AG20443 (cell line): ENCODE measurements around the gene FGFBP1.

Experiments
- DNase-seq: peaks from one replicate; pipeline ENCODE4 v3.0.0; 2012; ENCODE audit warnings: low spot score, mixed read lengths

Gene FGFBP1

GRCh38 chr4:15912961-15913630 is 25.4 kb downstream of the FGFBP1 start:
- DNase-seq = no peak

GRCh38 chr4:15912236-15912635 is 26.3 kb downstream of the FGFBP1 start:
- DNase-seq = no peak

GRCh38 chr4:15910155-15910940 is 28.2 kb downstream of the FGFBP1 start:
- no peak for DNase-seq

GRCh38 chr4:15907430-15907829 is 31.1 kb downstream of the FGFBP1 start:
- peak; percentile 26 for DNase-seq

DNA sequence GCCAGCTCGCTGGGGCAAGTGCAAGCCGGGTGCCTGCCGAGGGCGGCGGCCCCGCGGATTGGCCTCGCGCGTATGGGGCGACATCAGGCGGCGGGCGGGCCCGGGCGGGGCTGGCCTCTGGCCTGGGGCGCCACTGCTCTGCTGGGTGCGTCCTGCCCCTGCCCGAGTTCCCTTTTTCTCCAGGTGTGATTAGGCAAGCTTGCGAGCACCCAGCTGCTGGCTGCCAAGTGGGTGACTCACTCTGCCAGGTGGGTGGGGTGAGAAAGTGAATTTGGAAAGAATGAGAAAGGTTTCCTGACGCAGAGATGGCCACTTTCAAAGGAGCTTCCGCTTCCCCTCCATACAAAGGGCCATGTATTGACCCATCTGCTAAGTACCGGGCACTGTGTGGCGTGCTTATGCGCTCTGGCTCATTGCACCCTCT is 32.5 kb downstream of the FGFBP1 start:
- DNase-seq = no peak

GRCh38 chr4:15902746-15903145 is 35.8 kb downstream of the FGFBP1 start:
- no peak for DNase-seq

DNA sequence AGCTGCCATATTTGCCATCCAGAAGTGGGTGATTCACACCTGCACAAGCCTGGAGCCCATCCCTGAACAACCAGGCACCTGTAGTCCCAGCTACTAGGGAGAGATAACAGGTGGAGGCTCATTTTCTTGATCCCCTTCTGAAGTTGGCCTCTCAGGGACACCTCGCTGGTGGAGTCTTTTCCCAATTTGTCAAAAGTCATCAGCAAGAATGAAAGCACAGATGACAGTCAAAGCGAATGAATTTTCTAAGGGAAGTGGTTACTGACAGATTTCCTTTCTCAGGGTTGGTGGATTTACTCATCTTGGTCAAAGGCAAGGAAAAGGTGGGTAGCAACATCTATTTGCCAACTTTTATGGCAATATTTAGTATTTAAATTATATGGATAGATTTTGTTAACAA is 36.5 kb downstream of the FGFBP1 start:
- no peak for DNase-seq

DNA sequence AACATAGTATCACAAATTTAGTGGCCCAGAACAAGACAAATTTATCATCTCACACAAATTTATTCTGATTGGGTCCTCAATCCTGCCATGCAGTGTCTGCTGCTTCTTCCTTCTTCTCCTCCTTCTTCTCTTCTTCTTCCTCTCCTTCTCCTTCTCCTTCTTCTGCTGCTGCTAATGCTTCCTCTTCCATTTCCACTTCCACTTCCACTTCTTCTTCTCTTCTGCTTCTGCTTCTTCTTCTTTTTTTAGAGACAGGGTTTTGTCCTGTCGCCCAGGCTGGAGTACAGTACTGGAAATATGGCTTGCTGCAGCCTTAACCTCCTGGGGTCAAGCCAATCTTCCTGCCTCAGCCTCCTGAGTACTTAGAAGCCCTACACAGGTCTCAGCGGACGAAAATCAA is 37.5 kb downstream of the FGFBP1 start:
- no peak for DNase-seq

DNA sequence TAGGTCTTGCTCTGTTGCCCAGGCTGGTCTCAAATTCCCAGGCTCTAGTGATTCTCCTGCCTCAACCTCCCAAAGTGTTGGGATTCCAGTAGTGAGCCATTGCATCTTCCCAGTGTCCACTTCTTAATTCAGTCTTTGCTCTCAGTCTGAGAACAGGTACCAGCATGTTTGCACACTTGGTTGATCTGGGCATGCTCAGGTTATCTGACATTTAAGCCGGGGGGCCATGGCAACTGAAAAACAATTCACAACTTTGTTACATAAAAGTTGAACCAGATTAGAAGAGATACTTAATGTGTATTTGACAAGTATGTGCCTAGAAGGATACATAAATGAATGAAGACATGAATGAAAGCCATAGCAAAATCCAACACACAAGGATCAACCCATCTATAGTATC is 39.0 kb downstream of the FGFBP1 start:
- DNase-seq = no peak

DNA sequence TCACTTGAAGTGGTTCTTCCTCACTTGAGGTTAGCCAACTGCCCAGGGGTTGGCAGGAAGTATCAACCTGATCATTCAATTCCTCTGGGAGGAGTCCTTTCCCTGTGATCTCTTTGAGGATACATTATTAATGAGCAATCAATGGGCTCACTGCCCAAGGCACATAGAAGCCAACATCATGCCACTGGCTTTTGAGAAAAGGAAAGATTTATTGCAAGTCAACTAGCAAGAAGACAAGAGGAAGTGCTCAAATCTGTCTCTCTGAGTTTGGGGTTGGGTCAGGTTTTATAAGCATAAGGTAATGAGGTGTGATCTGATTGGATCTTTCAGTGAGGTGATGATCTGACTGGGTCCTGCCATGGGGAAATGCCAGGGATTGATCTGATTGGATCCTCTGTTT is 39.6 kb downstream of the FGFBP1 start:
- DNase-seq = no peak

GRCh38 chr4:15897577-15897976 is 41.0 kb downstream of the FGFBP1 start:
- no peak for DNase-seq

- no peak for DNase-seq
Measured at GRCh38 chr4:15894921-15895916, 43.3 kb downstream of the FGFBP1 start.

GRCh38 chr4:15894393-15894792 is 44.1 kb downstream of the FGFBP1 start:
- no peak for DNase-seq

DNA sequence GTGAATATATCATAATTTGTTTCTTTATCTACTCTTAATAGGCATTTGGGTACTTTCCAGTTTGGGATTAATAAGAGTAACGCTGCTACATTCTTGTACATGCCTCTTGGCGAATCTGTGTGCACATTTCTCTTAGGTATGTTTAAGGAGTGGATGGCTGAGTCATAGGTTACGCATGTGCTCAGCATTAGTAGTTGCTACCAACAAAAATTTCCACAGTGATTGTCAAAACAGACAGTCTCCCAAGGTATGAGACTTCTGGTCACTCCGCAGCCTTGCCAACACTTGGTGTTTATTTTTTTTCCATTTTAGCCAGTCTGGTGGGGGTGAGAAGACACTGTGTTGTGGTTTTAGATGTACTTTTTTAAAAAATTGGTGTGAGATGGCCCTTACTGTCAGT is 44.6 kb downstream of the FGFBP1 start:
- DNase-seq = peak; percentile 74

GRCh38 chr4:15891312-15891711 is 47.2 kb downstream of the FGFBP1 start:
- DNase-seq = no peak

GRCh38 chr4:15890246-15890829 is 48.2 kb downstream of the FGFBP1 start:
- no peak for DNase-seq

DNA sequence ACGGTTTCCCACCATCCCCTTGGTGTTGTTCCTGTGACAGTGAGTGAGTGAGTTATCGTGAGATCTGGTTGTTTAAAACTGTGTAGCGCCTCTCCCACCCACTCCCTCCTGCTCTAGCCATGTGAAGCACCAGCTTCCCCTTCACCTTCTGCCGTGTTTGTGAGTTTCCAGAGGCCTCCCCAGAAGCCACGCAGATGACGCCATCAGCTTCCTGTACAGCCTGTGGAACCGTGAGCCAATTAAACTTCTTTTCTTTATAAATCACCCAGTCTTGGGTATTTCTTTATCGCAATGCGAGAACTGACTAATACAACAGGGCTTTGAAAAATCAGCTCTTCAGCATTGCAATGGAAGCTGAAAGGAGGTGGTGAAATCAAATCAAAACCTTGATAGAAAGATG is 50.0 kb downstream of the FGFBP1 start:
- DNase-seq = no peak
